ENCODE results near the gene SOAT1.
"Not testable (repeated sequence)": the region's sequence is repeated elsewhere in the genome, so short reads cannot be mapped to it uniquely, and the experiment has no call there.

The SOAT1 gene

GRCh38 chr1:179365342-179366092 lies 71.9 kb downstream of the SOAT1 start, which contains the start of gene AXDND1:
Gene AXDND1, plus strand, starts transcription at chr1:179365971. Its CDS starts 539 bp downstream, at chr1:179366510.
- peak; percentile 44 for DNase-seq

GRCh38 chr1:179366093-179366800 lies 72.7 kb downstream of the SOAT1 start:
- DNase-seq, result no peak

GRCh38 chr1:179369751-179370341 lies 76.2 kb downstream of the SOAT1 start:
- DNase-seq, result peak; percentile 23

- DNase-seq, result no peak
These were observed 78.6 kb downstream of the SOAT1 start for GRCh38 chr1:179372160-179372559.

GRCh38 chr1:179376223-179376622 lies 82.6 kb downstream of the SOAT1 start:
- DNase-seq, result no peak

- no peak for DNase-seq
These were observed 86.7 kb downstream of the SOAT1 start for GRCh38 chr1:179380299-179380698.

- no peak for DNase-seq
These were observed 90.4 kb downstream of the SOAT1 start for GRCh38 chr1:179384027-179384426.

GRCh38 chr1:179385510-179385909 lies 91.9 kb downstream of the SOAT1 start:
- DNase-seq, result no peak

GRCh38 chr1:179393721-179394120 lies 100.1 kb downstream of the SOAT1 start:
- DNase-seq, result no peak

- not testable (repeated sequence) for DNase-seq
These were observed 105.8 kb downstream of the SOAT1 start for GRCh38 chr1:179399399-179399798.

Data from 8988T (cell line).